Breast epithelium (tissue), 3 donors: ENCODE results near the gene KCNJ1.

ENCODE experiments used
- CTCF ChIP-seq, 3 donors: fragments of 450-650 bp; IDR thresholded peaks; one replicate each; pipeline ENCODE4 v1.5.1; 2016 to 2017; ENCODE audit warnings: antibody characterized with exemption in 3 of 3, mild to moderate bottlenecking in 3 of 3, moderate library complexity in 3 of 3
- POLR2AphosphoS5 ChIP-seq, 3 donors: sonication (generic); formaldehyde crosslinking; IDR thresholded peaks; one replicate each; pipeline ENCODE4 v1.6.1; 2017; ENCODE audit warnings: antibody characterized with exemption in 3 of 3

DNA sequence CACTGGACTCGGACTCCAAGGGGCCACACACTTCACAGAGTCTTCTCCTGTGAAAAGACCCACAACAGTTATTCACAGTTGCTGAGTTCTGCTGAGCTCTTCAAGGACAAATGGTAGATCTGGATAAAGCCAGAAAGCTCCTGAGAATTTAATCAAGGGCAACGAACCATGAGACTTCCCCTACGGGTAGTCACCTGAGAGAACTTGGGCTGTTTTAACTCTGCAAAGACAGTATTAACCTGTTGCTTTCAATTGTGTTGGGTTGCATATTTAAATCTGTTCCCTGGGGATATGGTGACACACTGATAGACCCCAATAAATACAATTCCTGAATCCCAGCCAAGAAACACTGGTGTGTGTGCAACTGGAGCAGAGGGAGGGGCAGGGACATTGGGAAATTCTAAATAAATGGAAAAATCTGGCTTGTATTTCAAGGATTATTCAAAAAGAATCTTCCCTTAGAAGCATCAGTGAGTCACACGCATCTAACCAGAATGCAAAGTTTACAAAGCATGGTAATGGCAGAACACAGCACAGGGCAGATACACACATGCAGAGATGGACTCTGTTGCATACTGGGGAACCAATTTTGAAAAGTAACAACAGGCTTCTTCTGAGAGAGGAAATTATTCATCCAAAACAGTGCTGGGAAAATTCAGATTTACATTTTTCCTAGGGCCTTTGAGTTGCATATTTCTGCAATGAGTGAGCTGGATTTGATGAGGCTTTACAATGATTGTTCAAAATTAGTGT lies 4.0 kb downstream of the KCNJ1 start:
- TF ChIP-seq CTCF (IDR thresholded peaks at IDR 0.05), result no peak
- no peak for TF ChIP-seq POLR2AphosphoS5 (IDR thresholded peaks at IDR 0.05)
